NB4 (cell line): ENCODE results near the gene LRRC8C.

ENCODE experiments used
- CTCF ChIP-seq: IDR thresholded peaks from one replicate; pipeline ENCODE4 v1.5.1; 2012; ENCODE audit warnings: low read depth, low read length
- MYC ChIP-seq: IDR thresholded peaks from 2 replicates; pipeline ENCODE4 v1.6.1; 2011; ENCODE audit warnings: low read depth, low read length
- POLR2A ChIP-seq: IDR thresholded peaks from 2 replicates; pipeline ENCODE4 v1.6.1; 2011; ENCODE audit warnings: mild to moderate bottlenecking; ENCODE audit not compliant: insufficient read length; ENCODE audit errors: extremely low read depth
- TF ChIP-seq, protein P1 (sequence below): IDR thresholded peaks from 2 replicates; pipeline ENCODE4 v1.6.1; 2011; ENCODE audit warnings: low read depth, low read length

DNA sequence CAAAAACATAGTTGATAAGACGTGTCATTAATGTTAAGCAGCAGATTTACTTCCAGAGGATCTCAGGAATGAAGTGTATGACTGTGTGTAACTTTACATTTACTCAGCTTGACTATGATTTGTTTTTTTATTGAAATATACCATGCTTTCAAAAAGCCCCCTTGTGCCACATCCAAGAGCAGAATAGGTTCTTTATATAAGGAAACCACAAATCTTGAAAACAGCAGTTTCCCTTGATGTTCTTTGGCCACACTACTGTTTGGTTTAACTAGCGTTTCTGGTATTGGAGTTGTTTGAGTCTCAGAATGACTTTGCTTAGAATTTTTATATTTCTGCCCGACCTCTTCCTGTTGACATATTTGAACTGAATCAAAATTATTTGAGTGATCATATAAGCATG, 25.0 kb downstream of the LRRC8C start:
- no peak for TF ChIP-seq CTCF
- TF ChIP-seq POLR2A = no peak
- TF ChIP-seq, protein P1, sequence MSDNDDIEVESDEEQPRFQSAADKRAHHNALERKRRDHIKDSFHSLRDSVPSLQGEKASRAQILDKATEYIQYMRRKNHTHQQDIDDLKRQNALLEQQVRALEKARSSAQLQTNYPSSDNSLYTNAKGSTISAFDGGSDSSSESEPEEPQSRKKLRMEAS = no peak
- no peak for TF ChIP-seq MYC
